GM19467 (cell line): ENCODE data around the gene ITPR3.
A peak's percentile ranks its signal among the peaks of the same experiment; 100 is the strongest.

Experiments used
- ATAC-seq: cut with Tn5 transposase; IDR thresholded peaks from one replicate; pipeline ENCODE4 v1.9.1; 2021; ENCODE audit warnings: mild to moderate bottlenecking, moderate library complexity; ENCODE audit not compliant: unreplicated experiment

The ITPR3 gene

GRCh38 chr6:33711140-33712129 lies 90.3 kb downstream of the ITPR3 start, which contains the start of gene UQCC2:
TSS of gene UQCC2 (minus strand) at chr6:33711700. CDS start at chr6:33711686, 14 bp downstream.
- peak; percentile 85 for ATAC-seq

GRCh38 chr6:33712914-33713313 lies 91.8 kb downstream of the ITPR3 start:
- no peak for ATAC-seq

GRCh38 chr6:33713786-33714185 lies 92.7 kb downstream of the ITPR3 start:
- no peak for ATAC-seq

DNA sequence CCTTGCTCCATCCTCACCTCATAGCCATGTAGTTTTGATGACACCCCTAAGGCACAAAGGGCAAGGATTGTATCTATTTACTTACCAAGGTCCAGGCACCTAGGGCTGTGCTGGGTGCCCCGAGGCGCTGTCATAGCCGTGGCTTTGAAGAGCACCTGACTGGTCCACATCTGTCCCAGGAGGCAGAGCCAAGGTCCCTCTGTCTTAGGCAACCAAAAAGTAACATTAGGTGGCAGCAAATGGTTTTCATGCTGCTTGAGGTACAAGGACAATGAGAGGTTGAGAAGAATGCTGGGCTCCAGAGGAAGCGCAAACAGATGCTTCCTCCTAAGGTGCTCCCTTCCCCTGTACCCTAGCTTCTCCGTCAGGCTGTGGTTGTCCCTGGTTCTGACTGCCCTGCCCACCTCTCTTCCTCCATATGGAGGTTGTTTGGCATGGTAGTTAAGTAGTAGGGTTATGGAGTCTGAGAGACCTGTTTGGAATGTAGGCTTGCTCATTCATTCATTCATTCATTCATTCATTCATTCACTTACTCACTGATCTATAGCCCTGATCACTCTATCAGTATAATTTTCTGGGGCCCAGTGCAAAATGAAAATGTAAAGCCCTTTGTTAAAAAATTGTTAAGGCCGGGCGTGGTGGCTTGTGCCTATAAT lies 93.4 kb downstream of the ITPR3 start:
- ATAC-seq, result no peak

DNA sequence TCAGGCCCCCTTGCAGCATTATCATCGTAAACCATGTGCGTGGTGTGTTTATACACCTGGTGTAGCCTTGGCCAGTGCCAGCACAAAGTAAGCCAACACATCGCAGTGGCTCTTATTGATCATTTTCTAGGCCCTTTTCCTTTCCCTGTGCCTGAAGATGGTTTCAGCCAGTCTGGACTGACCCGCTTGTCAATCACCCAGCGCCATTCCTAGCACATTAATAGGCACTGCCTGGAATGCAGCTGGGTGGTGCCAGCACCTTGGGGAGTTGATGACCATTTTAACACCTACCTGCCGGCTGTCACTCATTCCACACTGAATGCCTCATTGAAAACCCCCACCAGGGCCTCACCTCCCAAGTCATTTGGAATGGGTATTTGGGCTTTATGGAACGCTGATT lies 95.3 kb downstream of the ITPR3 start:
- no peak for ATAC-seq

GRCh38 chr6:33716890-33717632 lies 95.9 kb downstream of the ITPR3 start:
- no peak for ATAC-seq

DNA sequence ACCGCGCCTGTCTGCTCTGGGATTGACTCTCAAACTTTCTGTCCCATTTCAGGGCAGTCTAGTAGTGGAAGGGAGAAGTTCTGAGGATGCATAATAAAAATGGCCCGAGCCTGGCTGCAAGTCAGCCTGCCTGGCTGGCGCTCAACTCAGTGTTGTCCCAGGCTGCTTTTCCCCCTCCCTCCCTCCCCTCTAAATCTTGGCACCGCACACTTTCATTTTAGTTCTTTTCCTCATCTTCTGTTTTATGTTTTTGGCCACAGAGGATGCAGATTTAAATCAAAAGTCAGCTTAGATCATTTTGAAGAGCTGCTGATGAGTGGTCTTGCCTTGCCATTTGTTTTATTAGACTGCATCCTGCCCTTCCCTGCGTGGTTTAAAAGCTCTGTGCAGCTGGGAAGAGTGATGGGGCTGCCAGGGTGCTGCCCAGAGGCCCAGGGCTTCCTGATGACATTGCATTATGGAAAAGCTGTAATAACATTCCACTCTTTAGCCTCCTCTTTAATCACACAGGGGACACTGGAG lies 96.9 kb downstream of the ITPR3 start:
- no peak for ATAC-seq

DNA sequence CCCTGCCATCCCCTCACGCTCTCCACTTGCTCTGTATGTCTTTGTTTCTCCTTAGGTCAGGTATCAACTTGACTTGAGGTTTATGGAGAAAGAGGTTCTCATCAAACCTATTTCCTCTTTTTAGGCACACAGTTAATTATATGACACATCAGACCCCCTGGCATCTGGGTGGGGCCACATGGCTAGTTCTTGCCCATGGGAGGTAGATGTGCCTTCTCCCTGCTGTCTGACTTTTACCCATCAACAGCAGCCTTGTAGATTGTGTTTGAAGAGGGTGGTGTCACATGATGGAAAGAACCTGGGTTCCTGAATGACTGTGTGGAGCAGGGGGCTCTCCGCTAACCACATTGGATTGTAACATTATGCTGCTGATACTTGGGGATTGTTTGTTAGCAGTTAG lies 97.6 kb downstream of the ITPR3 start:
- ATAC-seq, result no peak

DNA sequence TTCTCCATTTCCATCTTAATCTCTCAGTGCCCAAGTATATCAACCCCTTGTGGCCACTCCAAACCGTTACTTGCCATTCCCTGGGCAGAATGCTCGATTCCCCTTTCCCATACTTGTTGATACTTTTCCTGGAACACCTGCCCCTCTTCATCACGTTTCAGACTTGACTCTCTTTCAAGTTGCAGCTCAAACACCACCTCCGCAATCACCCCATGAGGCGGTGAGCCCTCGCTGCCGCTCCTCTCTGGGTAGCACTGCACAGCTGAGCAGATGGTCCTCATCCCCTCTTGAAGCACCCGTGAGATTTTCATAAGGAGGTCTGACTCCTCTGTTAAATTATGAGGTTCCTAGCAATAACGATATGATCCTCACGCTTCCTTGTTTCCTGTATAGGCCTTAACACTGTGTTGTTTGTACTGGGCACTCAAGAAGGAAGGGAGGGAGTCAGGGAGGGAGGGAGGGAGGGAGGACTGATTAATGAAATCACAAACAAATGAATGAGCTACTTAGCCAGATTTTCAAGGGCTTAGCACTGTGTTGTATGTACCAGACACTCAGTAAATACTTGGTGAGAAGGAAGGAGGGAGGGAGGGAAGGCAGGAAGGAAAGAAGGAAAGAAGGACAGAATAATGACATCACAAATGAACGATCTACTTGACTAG lies 98.3 kb downstream of the ITPR3 start:
- ATAC-seq, result no peak

DNA sequence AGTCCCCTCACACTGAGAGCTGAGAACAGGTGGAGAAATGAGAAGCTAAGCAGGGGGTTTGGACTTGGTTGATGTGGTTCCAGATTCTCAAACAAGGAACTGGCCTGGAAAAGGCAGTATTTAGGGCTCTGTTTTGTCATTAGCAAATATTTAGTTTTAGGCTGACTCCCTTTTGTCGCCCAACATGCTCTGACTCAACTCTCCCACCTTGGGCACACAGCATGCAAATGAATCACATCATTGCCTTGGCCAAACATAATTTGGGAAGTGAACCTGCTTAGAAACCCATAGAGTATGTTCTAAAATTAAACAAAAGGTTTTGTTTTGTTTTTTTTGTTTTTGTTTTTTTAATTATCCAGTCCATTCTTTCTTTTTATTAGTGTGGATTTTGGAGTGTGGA lies 99.9 kb downstream of the ITPR3 start:
- no peak for ATAC-seq

DNA sequence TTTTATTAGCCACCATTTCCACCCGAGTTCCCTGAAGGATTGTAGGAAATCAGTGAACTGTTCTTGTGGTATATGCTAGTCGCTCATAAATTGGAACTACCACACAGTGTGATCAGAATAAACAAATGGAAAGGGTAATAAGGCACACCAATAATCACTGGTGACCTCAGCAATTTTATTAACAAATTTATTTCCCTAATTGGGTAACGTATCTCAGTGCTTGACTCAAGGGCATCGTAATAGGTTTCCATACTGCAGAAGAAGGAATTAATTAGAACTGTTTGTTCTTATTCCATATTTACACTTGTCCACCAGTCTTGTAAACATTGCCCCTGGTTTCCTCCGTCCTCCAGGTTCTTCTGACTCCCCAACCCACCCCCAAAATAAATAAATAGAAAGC lies 100.4 kb downstream of the ITPR3 start:
- no peak for ATAC-seq

- ATAC-seq, result no peak
Observed at GRCh38 chr6:33722103-33722623, 101.0 kb downstream of the ITPR3 start.

DNA sequence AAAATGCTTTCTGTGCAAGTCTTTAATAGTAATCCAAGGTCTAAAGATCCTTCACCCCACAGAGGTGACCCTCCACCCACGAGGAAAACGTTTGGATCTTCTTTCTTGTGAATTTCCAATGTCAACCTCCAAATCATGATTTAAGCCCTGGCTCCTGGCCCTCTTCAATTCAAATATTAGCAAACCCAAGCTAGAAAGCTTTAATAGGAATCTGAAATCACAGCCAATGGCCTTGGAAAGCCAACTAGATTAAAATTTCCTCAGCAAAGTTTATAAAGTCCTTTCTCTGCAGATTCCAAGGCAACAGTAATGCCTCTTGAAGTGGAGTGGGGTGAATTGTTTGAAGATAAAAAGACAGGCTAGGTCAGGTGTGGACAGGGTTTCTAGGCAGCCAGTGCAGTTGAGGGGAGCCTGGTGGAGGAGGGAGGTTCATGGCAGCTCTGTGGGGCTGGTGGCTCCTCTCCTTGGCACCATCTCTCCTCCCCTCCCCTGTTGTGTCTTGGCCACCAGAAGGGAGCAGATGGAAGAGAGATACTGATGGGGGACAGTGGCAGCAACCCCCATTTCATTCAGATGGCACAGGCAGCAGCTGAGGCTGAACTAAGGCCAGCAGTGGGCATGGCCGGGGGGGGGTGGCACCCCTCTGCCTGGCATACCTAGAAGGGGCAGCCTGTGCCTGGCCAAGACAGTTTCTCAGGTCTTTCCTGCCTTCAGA lies 102.4 kb downstream of the ITPR3 start:
- ATAC-seq, result no peak

- ATAC-seq, result no peak
Observed at GRCh38 chr6:33724102-33725023, 103.2 kb downstream of the ITPR3 start.

DNA sequence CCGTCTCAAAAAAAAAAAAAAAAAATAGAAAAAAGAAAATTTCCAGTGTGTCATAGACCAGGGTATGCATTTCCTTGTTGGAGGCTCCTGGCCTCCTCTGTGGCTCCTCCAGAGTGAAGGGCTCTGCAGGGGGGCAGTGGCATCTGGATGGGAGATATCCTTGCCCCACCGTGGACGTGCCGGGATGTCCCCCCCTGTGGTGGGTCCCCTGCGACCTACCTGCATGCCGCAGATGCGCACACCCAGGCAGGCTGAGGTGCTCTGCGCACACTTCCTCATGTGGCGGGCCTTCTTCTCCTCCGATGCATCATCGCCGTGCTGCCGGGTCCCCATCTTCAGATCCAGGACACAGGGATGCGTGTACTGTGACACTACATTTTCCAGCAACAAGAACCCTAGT lies 104.1 kb downstream of the ITPR3 start:
- ATAC-seq, result no peak

- no peak for ATAC-seq
Observed at GRCh38 chr6:33725891-33726673, 105.0 kb downstream of the ITPR3 start.

- no peak for ATAC-seq
Observed at GRCh38 chr6:33726696-33727095, 105.6 kb downstream of the ITPR3 start.

DNA sequence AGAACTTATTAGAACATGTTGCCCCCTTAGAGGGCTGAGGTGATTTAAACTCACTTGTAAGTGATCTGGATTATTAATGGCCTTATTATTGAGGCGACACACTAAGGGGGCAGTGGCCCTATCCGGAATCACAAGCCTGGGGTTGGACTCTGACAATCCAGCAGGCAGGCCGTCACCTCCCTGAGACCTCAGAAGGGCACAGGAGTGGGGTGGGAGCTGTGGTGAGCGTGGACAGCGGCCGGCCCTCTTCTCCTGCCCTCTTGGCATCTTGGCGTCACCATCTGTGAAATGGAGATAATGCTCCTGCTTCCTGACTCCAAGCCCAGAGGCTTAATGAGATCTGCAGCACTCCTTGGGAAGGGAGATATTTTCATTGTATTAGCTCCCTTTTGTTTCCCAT lies 106.0 kb downstream of the ITPR3 start:
- ATAC-seq, result no peak
